AG10803 (cell line): Measurements from ENCODE around the gene HMGCS2.

ENCODE experiments used
- DNase-seq: peaks from one replicate; pipeline ENCODE4 v3.0.0; 2010; ENCODE audit warnings: low read depth
- H3K4me3 ChIP-seq: 2 replicates; pipeline ENCODE4 v1.5.1; 2011; ENCODE audit warnings: mild to moderate bottlenecking, low read length, control low read depth
- CTCF ChIP-seq: conservative IDR thresholded peaks from 2 replicates; pipeline ENCODE4 v1.5.1; 2011; ENCODE audit warnings: mild to moderate bottlenecking, low read length, control low read depth, inconsistent platforms

HMGCS2 gene

GRCh38 chr1:119762409-119762808 is 6.3 kb downstream of the HMGCS2 start:
- H3K4me3 ChIP-seq, result no peak overlapping the region
- no peak for DNase-seq
- no peak for TF ChIP-seq CTCF

GRCh38 chr1:119758584-119758983 is 10.1 kb downstream of the HMGCS2 start:
- DNase-seq, result no peak
- TF ChIP-seq CTCF, result no peak
- no peak overlapping the region for H3K4me3 ChIP-seq

- no peak for TF ChIP-seq CTCF
- no peak overlapping the region for H3K4me3 ChIP-seq
- no peak for DNase-seq
Observed at GRCh38 chr1:119752592-119752991, 16.1 kb downstream of the HMGCS2 start.

- no peak for TF ChIP-seq CTCF
- no peak for DNase-seq
Observed at GRCh38 chr1:119748040-119748439, 20.7 kb downstream of the HMGCS2 start.

GRCh38 chr1:119747451-119747850 is 21.3 kb downstream of the HMGCS2 start:
- no peak for TF ChIP-seq CTCF
- no peak overlapping the region for H3K4me3 ChIP-seq
- no peak for DNase-seq

More at GRCh38 chr1:119748040-119748439, 20.7 kb downstream of the HMGCS2 start:
- no peak overlapping the region for H3K4me3 ChIP-seq

GRCh38 chr1:119745034-119745433 is 23.7 kb downstream of the HMGCS2 start:
- no peak for TF ChIP-seq CTCF
- DNase-seq, result no peak
- no peak overlapping the region for H3K4me3 ChIP-seq

- DNase-seq, result no peak
- H3K4me3 ChIP-seq, result no peak overlapping the region
- TF ChIP-seq CTCF, result no peak
Observed at GRCh38 chr1:119744598-119744942, 24.1 kb downstream of the HMGCS2 start.
